Hair follicular keratinocyte (primary cell): Measurements from ENCODE around the gene BAAT. TPM values are rescaled to one million over a fixed set of nuclear protein-coding genes. Genes with fewer than 3 reads are reported as not detected.

Experiments used
- total RNA-seq: library from RNA; depleted of rRNA; stranded (reverse); fragments of >200 nt; gene quantifications from 2 replicates; pipeline ENCODE4 v1.2.3, GENCODE V29; 2015

BAAT gene
- not detected in 2 replicates for total RNA-seq

DNA sequence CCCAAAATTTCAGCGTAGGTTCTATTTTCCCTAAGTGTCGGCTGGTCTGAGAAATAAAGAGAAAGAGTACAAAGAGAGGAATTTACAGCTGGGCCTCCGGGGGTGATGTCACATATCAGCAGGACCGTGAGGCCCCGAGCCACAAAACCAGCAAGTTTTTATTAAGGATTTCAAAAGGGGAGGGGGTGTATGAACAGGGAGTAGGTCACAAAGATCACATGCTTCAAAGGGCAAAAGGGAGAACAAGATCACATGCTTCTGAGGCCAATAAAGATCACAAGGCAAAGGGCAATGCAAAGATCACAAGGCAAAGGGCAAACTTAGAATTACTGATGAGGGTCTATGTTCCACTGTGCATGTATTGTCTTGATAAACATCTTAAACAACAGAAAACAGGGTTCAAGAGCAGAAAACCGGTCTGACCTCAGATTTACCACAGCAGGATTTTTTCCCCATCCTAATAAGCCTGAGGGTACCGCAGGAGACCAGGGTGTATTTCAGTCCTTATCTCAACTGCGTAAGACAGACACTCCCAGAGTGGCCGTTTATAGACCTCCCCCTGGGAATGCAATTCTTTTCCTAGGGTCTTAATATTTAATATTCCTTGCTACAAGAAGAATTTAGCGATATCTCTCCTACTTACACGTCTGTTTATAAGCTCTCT is at the start of gene BAAT:
Gene BAAT, minus strand, starts transcription at position 134 of the 664 bp plus-strand sequence. CDS start 13,602 bp downstream, outside the sequence.

DNA sequence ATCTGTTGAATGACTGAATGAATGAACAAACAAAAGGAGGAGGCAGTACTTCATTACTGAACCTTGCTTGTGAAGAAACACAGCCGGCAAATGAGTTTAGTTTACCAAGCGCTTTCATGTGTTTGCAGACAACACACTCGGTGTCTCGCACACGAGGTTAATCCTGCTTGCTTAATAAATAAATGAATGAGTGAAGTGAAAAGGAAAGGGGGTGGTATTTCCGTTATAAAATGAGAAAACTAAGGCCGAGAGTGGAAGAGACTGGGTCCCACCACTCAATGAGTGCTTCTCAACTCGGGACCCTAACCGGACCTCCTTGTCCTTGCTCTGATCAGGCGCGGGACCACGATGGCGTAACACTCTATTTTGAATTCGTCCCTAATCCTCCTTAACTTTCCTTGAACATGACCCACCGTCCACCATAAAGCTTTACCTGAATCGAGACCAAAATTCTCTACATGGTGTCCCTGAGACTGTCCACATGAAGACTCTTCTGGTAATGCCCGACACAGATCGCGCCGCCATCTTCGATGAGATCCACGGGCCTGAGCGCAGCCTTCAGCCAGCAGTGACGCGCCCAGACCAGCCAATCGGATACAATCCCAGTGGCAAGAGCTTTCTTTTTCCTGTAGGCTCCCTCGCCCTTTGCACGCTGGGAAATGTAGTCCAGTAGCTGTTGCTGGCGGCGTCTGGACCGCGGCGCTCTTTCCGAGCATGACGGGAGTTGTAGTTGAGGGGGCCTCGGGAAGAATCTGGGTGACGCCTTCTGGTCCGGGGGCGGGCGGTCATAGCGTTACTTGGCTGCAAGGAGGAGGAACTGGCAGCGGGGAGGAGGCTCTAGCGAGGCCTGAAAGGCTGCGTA is 13.5 kb upstream of the BAAT start, which contains the start of the genes MRPL50 and ZNF189:
Gene MRPL50, minus strand, starts transcription at position 551 of the 862 bp plus-strand sequence. Its CDS starts 26 bp downstream, at position 525.
Gene ZNF189, plus strand, starts transcription at position 784 of the 862 bp plus-strand sequence. CDS start 306 bp downstream, outside the sequence.

Other genes starting within 250 kb of the BAAT start
- gene MRPL50, start 13.6 kb upstream of the BAAT start, total RNA-seq = 10.5 and 11.5 TPM in 2 replicates
- 5.7 and 6.6 TPM in 2 replicates for gene ZNF189, start 13.8 kb upstream of the BAAT start, total RNA-seq
- gene ALDOB, start 50.8 kb upstream of the BAAT start, total RNA-seq = not detected in 2 replicates
- gene RNF20, start 148.8 kb upstream of the BAAT start, total RNA-seq = 17.5 and 19.2 TPM in 2 replicates
- not detected in 2 replicates for gene PPP3R2, start 210.0 kb upstream of the BAAT start, total RNA-seq